HepG2 (cell line): ENCODE results near the gene TNFRSF6B. TPM values are rescaled to one million over a fixed set of nuclear protein-coding genes. Genes with fewer than 3 reads are reported as not detected.

Experiments used
- ATAC-seq: fragments of 200-7000 bp; cut with Tn5 transposase; 3 replicates; pipeline ENCODE4 v1.9.1; 2020; ENCODE audit warnings: mild to moderate bottlenecking, moderate library complexity
- BruUV-seq: library from RNA; stranded (reverse); fragments of 400-500 nt; replicated peaks from 2 replicates; lab custom pipeline; 2021; lab: Mats Ljungman, UMichigan
- CTCF ChIA-PET: fragments of 300-600 bp; formaldehyde crosslinking; extraction: SDS; loops from one replicate; lab custom pipeline; 2021; ENCODE audit warnings: low total read pairs, inconsistent platforms, low intra/inter-chr PET ratio; lab: Yijun Ruan, JAX
- POLR2A ChIA-PET: fragments of 350-600 bp; sonication (Branson Sonifier 250); formaldehyde crosslinking; loops from one replicate; lab custom pipeline; 2020; ENCODE audit warnings: antibody characterized with exemption, inconsistent platforms; lab: Yijun Ruan, JAX
- DNase-seq: peaks from one replicate; pipeline ENCODE4 v3.0.0-alpha.2; 2015; ENCODE audit warnings: low spot score
- FAIRE-seq: peaks from 3 replicates; lab custom pipeline; 2011; peaks lifted over from hg19 to GRCh38; lab: Jason Lieb, UNC
- H2AFZ ChIP-seq: one replicate; pipeline ENCODE4 v1.6.1; 2011; ENCODE audit warnings: low read length, inconsistent platforms
- H3K27ac ChIP-seq: fragments of 300-600 bp; 3 replicates; pipeline ENCODE4 v1.8.0; 2011; ENCODE audit warnings: mixed run types, mild to moderate bottlenecking, mixed read lengths, low read length, inconsistent platforms; ENCODE audit not compliant: insufficient read depth; ENCODE audit errors: extremely low read length
- H3K27me3 ChIP-seq, 2 experiments: fragments of 200-600 bp in 1 of 2; 2 replicates in 1 of 2; 3 replicates in 1 of 2; pipeline versions ENCODE4 v1.6.0 to v1.8.0; 2011; ENCODE audit warnings: low read length in 2 of 2, mild to moderate bottlenecking in 2 of 2, moderate library complexity in 2 of 2, inconsistent platforms in 1 of 2; ENCODE audit not compliant: insufficient read depth in 2 of 2, control insufficient read depth in 1 of 2
- H3K36me3 ChIP-seq, 2 experiments: fragments of 200-600 bp in 1 of 2; replicated peaks in 1 of 2; 2 replicates in 1 of 2; 3 replicates in 1 of 2; pipeline versions ENCODE4 v1.5.1 to v1.8.0; 2011; ENCODE audit warnings: low read length in 2 of 2, inconsistent platforms in 1 of 2; ENCODE audit not compliant: insufficient read depth in 2 of 2, control insufficient read depth in 1 of 2
- H3K4me1 ChIP-seq: 2 replicates; pipeline ENCODE4 v1.5.1; 2012; ENCODE audit warnings: low read length, inconsistent platforms; ENCODE audit not compliant: insufficient read depth
- H3K4me2 ChIP-seq: 2 replicates; pipeline ENCODE4 v1.6.0; 2011; ENCODE audit warnings: low read depth, low read length, inconsistent platforms
- H3K4me3 ChIP-seq, 3 experiments: fragments of 200-600 bp in 1 of 3; sonication (generic), shearing (Covaris generic) in 1 of 3; replicated peaks in 1 of 3; 2 replicates each; pipeline ENCODE4 v1.5.1; 2011 to 2016; ENCODE audit warnings: low read length in 3 of 3, inconsistent platforms in 2 of 3, low read depth in 2 of 3, mild to moderate bottlenecking in 2 of 3, control low read depth in 1 of 3, mixed read lengths in 1 of 3; ENCODE audit not compliant: insufficient read depth in 1 of 3
- H3K79me2 ChIP-seq: one replicate; pipeline ENCODE4 v1.6.1; 2011; ENCODE audit warnings: low read length, inconsistent platforms; ENCODE audit not compliant: insufficient read depth
- H3K9ac ChIP-seq: 2 replicates; pipeline ENCODE4 v1.6.0; 2011; ENCODE audit warnings: mild to moderate bottlenecking, low read depth, low read length, inconsistent platforms; ENCODE audit not compliant: insufficient read depth
- H3K9me3 ChIP-seq: 2 replicates; pipeline ENCODE4 v1.5.1; 2012; ENCODE audit warnings: mild to moderate bottlenecking, low read length
- H4K20me1 ChIP-seq: 2 replicates; pipeline ENCODE4 v1.6.0; 2011; ENCODE audit warnings: inconsistent platforms, mild to moderate bottlenecking, low read length, moderate library complexity; ENCODE audit not compliant: insufficient read depth
- AHDC1 ChIP-seq: sonication (generic); formaldehyde crosslinking; IDR thresholded peaks from 2 replicates; pipeline ENCODE4 v1.5.1; 2020; ENCODE audit warnings: mild to moderate bottlenecking, missing genetic modification reagents, borderline replicate concordance
- AKAP8 ChIP-seq: sonication (generic); formaldehyde crosslinking; IDR thresholded peaks from 2 replicates; pipeline ENCODE4 v1.5.1; 2020; ENCODE audit warnings: mild to moderate bottlenecking, missing genetic modification reagents
- MTA1 ChIP-seq: sonication (generic); formaldehyde crosslinking; IDR thresholded peaks from 2 replicates; pipeline ENCODE4 v1.4.0; 2020; ENCODE audit warnings: missing genetic modification reagents, mild to moderate bottlenecking, borderline replicate concordance
- POGZ ChIP-seq: sonication (generic); formaldehyde crosslinking; IDR thresholded peaks from 2 replicates; pipeline ENCODE4 v1.4.0; 2020; ENCODE audit warnings: mild to moderate bottlenecking, missing genetic modification reagents
- RBFOX2 ChIP-seq: fragments of 200-400 bp; formaldehyde crosslinking; IDR thresholded peaks from 2 replicates; pipeline ENCODE4 v1.6.1; 2017; ENCODE audit warnings: low read depth, mild to moderate bottlenecking, low read length
- SNAPC4 ChIP-seq: sonication (generic); formaldehyde crosslinking; IDR thresholded peaks from 2 replicates; pipeline ENCODE4 v1.4.0; 2020; ENCODE audit warnings: mild to moderate bottlenecking, missing genetic modification reagents
- ZC3H4 ChIP-seq: sonication (generic); formaldehyde crosslinking; IDR thresholded peaks from 2 replicates; pipeline ENCODE4 v1.4.0; 2020; ENCODE audit warnings: missing genetic modification reagents, borderline replicate concordance
- ZNF296 ChIP-seq: sonication (generic); formaldehyde crosslinking; conservative IDR thresholded peaks from 2 replicates; pipeline ENCODE4 v1.5.0; 2020; ENCODE audit warnings: mild to moderate bottlenecking, missing genetic modification reagents
- ZNF564 ChIP-seq: sonication (generic); formaldehyde crosslinking; IDR thresholded peaks from 2 replicates; pipeline ENCODE4 v1.8.1; 2023; ENCODE audit warnings: mild to moderate bottlenecking, missing genetic modification reagents
- ZNF644 ChIP-seq: IDR thresholded peaks from 2 replicates; pipeline ENCODE4 v1.6.1; 2016; ENCODE audit warnings: low read depth
- ZNF75D ChIP-seq: sonication (generic); formaldehyde crosslinking; IDR thresholded peaks from 2 replicates; pipeline ENCODE4 v1.8.1; 2023; ENCODE audit warnings: missing genetic modification reagents, mild to moderate bottlenecking, borderline replicate concordance
- ZNF773 ChIP-seq: sonication (generic); formaldehyde crosslinking; IDR thresholded peaks from 2 replicates; pipeline ENCODE4 v1.4.0; 2020; ENCODE audit warnings: missing genetic modification reagents, borderline replicate concordance
- WGBS: methylation state at CpG from one replicate; pipeline ENCODE4 v1.1.6; 2017; ENCODE audit warnings: low lambda C conversion rate; 5-methylcytosine and 5-hydroxymethylcytosine counted together
- in situ Hi-C: cut with HindIII; loops from 2 replicates; pipeline ENCODE4 v1.10.0; 2017; ENCODE audit warnings: low pct_unique_long_range_greater_than_20kb; ENCODE audit not compliant: extremely low pct_ligation_motif_present
- intact Hi-C: fragments of 100-400 bp; cut with micrococcal nuclease; formaldehyde crosslinking; loops from one replicate; pipeline ENCODE4 v1.10.0; 2022; ENCODE audit not compliant: unreplicated experiment
- polyA plus RNA-seq, 8 experiments: library from polyadenylated mRNA; depleted of rRNA in 3 of 8; stranded (reverse) in 7 of 8; unstranded in 1 of 8; fragments of >200 nt; fragmentation: Illumina TruSeq in 4 of 8; extraction: Trizol in 4 of 8; gene quantifications; 2 replicates each; pipeline versions ENCODE4 v1.2.1 to v1.2.3, GENCODE V29; 2011 to 2016; ENCODE audit warnings: low read depth in 4 of 8, missing spikeins in 1 of 8, mixed read lengths in 1 of 8; ENCODE audit not compliant: insufficient read depth in 1 of 8
- total RNA-seq, 5 experiments: library from RNA; depleted of rRNA; stranded (reverse); fragments of >200 nt; fragmentation: Illumina TruSeq; extraction: Trizol; gene quantifications; 2 replicates each; pipeline ENCODE4 v1.2.3, GENCODE V29; 2016; ENCODE audit warnings: low read depth in 1 of 5

TNFRSF6B gene
- total and polyA plus RNA-seq, 2 of the 13 experiments (the other 11 are each of a cell fraction or from before 2014, with no cell fraction given), result 0.24 TPM; not detected in 1

- peak overlapping the region; percentile 49 for H3K27ac ChIP-seq
- H3K9ac ChIP-seq, result 0 out of 2 replicates have a peak overlapping the region, but pooled peaks have one; percentile 43
- DNase-seq (no peak), ATAC-seq (peak; percentile 1), FAIRE-seq (no peak)
- H3K36me3 ChIP-seq, result peaks cover 17 to 27% of the 10 kb centered on the region in 2 experiments
- BruUV-seq, result no TSS peak
- H3K9me3 ChIP-seq, result no peaks in the 10 kb centered on the region
- intact Hi-C loops (loop anchor here (10.0 kb wide), 1 partner anchor 119 kb away; the partner anchor contains the start of genes ABHD16B and TPD52L2), in situ Hi-C loops (no loop called here)
- no peaks in the 10 kb centered on the region for H3K27me3 ChIP-seq
- POLR2A ChIA-PET, result interaction anchor here (0.9 to 2.7 kb wide), 8 partner anchors 11 to 211 kb away, joined by 3 to 9 read pairs (median 4); partner anchors contain the start of genes ARFRP1, STMN3, TPD52L2 and UCKL1
- no peaks in the 10 kb centered on the region for H4K20me1 ChIP-seq
- CTCF ChIA-PET, result interaction anchor here (0.6 kb wide), 1 partner anchor 33 kb away, joined by 3 read pairs; no protein-coding TSS in a partner anchor
- peaks cover 11% of the 10 kb centered on the region for H3K79me2 ChIP-seq
- WGBS, result 65% methylated on average over 15 of the region's 15 CpGs
- peaks cover 76% of the 10 kb centered on the region for H3K4me1 ChIP-seq
- H2AFZ ChIP-seq, result no peak overlapping the region
- peak overlapping the region; percentile 77 for H3K4me2 ChIP-seq
- H3K4me3 ChIP-seq, result peak overlapping the region in 1 of 3 experiments; percentile 55; a peak in 1 of 6 replicates
- TF ChIP-seq SNAPC4 (no peak), POGZ (CRISPR knock-in tag) (no peak), RBFOX2 (peak; percentile 45; the same call in 1 of the 2 replicates), ZNF564 (CRISPR knock-in tag) (no peak), MTA1 (CRISPR knock-in tag) (no peak), ZNF644 (CRISPR knock-in tag) (no peak), ZNF773 (CRISPR knock-in tag) (no peak), AKAP8 (no peak), ZNF296 (0 out of 2 replicates have a peak, but pooled peaks have one; percentile 54), ZC3H4 (CRISPR knock-in tag) (peak; percentile 27; the same call in 1 of the 2 replicates), AHDC1 (CRISPR knock-in tag) (no peak), ZNF75D (no peak)
Measured at GRCh38 chr20:63745424-63745805, 49.0 kb downstream of the TNFRSF6B start.
